Stimulated activated CD4-positive, alpha-beta T cell treated with anti-CD3 and anti-CD28 coated beads, Interleukin-15, amount 100 ng/mL, for 24 hours (primary cell): ENCODE measurements around the gene HOXC9.

Source experiments
- DNase-seq: peaks from one replicate; pipeline ENCODE4 v3.0.0-alpha.2; 2020

The HOXC9 gene

DNA sequence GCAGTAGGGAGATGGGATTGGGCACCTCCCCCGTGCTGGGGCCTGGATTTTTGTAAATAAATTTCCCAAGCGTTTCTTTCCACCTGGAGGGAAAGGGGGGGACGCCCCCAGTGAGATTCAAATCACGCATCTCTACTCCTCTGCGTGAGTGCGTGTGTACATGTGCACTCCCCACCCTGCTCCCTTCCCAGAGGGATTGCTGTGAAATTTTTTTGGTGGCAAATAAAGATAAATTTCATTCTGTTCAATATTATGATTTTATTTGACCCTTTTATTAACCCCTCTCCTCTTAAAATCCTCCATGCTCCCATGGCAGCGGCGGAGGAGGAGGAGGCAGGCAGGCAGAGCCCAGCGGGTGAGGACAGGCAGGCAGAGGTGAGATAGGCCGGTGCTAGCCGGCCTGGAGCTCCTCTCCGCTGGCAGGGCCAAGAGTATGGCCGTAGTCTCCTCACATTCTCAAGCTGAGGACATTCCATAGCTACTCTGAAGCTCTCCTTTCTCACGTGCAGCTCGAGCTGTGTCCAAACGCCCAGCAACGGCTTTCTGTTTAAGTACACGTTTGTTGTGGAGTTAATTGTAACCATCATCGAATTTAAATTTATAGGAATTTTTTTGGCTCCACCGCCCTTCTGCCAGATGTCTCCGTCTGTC, 23.7 kb upstream of the HOXC9 start:
- DNase-seq = no peak

- no peak for DNase-seq
Measured at GRCh38 chr12:53976823-53977595, 23.0 kb upstream of the HOXC9 start.

DNA sequence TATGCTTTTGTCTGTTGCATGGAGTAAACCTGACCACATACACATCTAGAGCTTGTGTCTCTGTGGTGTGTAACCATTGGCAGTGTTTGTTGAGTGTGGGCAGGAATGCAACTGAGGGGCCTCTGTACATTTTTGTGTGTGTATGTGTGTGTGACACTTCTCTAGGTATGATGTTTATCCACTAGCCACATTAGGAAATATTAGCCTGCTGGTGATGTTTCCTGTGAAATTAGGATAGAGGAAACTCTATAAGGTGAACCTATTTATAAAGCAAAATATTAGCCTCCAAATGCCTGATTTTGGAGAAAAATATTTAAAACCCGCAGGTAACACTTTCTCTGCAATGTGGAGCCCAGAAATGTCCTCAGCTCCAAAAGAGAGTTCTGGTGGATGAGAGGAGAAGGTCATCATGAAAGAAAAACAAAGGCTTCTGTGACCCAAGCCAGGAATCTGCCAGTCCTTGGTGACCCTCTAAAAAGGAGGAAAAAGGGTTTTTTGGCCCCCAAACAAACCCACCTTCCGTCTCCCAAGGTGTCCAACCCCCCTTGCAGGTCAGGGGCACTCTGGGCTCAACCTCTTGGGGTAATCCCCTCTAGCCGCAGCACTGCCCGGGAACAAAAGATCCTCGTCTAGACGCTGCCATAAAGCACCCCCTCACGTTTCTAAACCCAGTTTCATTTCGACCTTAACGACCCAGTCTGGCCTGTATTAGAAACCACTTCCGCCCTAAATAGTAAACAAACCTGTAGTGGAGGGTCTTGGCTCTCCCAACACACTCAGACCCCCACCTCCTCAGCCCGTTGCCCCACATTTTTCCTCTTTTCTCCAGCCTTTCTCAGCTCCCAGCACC, 22.1 kb upstream of the HOXC9 start:
- DNase-seq = no peak

DNA sequence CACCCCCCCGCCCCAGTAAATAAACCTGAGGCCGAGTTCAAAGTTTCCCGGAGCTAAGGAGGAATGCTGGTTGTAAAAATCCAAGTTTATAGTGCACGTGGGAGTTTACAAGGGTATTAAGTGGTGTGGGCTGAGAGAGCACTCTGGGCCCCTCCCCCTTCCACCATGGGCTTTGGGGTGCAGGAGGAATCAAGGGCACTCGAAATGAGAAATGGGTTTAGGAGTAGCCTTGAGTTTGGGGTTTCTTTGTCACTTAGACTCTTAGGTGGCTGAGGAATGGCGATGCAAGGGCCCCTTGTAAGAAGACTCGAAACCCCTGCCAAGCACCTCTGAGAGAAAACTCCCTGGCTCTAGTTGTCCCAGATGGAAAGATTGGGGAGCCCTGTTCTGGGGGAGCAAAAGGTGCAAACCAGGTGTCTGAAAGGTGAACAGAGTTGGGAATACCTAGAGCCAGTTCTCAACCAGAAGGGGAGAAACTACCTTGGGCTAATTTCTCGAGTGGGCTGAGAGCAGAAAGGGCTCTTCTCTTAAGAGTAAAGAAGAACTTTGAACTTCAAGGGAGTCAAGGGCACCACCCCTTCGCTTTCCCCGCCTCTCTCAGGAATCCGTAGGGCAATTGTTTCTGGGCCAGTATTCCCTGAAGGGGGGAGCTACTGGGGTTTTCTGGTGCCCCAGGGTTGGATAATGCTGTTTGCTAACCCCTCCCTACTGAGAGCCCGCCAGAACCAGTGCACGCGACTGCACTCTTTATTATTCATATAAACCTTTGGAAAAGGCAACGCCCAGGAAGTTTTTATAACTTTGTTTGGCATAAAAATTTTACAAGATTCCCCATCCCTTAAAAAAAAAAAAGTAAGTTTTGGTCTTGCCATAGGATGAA, 21.2 kb upstream of the HOXC9 start:
- no peak for DNase-seq

- DNase-seq = no peak
Measured at GRCh38 chr12:53980104-53980801, 19.7 kb upstream of the HOXC9 start.

DNA sequence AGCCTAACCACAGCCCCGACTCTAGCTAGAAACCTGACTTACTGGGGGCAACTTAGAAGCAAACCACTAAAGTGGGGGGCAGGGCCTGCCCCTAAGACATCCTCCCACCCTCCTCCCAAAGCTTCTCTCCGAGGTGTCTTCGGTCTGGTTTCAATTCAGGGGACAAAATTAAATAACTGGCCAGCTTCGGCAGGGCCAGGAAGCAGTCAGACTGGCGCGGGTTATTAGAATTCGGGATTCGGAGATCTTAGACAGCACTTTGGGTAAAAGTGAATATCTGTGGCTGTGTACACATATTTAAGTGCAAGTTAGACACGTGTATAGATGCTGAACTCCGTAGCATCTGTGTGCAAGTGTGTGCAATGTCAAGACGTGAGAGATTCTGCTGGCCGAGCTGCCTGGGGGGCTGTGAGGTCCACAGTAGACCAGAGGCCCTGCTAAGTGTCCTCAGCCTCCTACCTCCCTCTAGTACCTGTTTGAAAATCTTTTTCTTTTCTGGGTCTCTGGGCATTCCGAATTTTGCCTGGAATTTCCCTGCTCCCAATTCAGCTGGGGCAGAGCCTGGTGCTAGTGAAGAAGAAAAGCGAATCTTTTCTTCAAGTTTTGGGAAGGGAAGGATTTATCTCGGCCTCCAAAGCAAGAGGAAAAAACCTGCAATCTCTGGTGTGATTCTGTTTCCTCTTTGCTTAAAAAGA, 19.0 kb upstream of the HOXC9 start:
- DNase-seq = no peak

DNA sequence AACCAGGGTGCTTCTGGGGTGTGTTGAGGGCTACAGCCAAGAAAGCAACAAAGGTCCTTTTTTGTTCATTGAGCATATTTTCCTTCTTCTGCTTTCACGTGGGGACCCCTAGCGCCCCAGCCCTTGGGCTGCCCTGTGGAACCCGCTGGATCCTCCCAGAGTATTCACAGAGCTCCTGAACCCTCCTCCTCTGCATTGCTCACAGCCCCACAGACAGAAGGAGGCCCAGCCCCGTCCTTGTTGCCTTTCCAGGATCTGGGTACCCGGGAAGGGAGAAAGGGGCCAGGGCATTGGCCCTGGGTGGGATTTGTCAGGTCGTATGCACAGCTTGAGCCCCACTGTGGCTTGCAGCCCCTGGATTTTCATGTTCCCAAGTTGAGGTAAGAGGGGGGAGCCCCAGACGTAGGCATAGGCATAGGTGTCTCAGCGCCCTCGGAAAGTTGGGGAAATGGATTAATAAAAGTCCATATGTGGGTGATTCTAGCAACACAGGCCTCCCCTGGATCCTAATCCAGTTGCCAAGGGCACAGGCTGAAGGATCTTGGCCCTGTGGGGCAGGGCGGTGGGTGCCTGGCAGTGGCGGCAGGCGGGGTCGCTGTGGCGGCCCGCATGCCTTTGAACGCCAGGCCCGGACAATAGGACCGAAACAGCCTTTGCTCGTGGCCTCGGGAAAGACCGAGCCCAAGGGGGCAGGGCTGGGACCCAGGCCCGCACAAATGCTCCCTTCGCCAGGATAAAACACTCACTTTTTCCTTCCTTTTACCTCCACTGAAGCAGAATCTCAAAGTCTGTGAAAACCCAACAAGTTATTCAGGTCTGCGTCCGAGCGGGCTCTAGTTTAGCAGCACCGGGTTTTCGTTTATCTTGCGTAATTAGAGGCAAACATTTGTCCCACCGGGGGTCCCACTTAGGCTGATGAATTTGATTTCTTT, 18.1 kb upstream of the HOXC9 start:
- DNase-seq = no peak

GRCh38 chr12:53982648-53983567, 17.1 kb upstream of the HOXC9 start:
- DNase-seq = no peak

GRCh38 chr12:53983568-53983949, 16.4 kb upstream of the HOXC9 start:
- DNase-seq = no peak

DNA sequence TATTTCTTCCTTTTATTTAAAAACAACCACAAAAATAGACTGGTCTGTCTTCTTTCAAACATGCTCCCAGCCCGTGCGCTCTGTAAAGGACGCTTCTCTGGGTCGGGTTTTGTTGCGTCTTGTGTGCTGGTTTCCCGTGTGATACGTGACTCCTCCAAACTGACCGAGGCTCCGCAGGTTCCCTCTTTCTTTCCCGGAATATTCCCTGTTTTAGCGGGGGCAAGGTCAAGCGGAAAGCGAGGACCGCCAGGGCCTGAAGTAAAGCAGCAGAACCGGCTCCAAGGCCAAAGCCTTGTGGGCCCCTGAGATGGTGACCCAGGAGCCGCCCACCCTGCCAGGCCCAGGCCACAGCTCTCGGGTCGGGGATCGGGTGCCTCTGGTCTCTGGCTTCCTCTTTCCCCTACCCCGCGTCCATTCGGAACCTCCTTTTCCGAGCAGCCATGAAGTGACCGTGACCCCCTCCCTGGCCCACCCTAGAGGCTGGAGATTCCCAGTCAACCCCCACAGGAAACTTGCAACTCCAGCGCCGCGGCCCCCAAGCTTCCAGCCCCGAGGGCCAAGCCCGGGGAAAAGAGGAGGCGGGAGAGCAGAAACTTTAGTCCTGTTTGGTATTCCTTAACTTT, 15.9 kb upstream of the HOXC9 start:
- DNase-seq = no peak

DNA sequence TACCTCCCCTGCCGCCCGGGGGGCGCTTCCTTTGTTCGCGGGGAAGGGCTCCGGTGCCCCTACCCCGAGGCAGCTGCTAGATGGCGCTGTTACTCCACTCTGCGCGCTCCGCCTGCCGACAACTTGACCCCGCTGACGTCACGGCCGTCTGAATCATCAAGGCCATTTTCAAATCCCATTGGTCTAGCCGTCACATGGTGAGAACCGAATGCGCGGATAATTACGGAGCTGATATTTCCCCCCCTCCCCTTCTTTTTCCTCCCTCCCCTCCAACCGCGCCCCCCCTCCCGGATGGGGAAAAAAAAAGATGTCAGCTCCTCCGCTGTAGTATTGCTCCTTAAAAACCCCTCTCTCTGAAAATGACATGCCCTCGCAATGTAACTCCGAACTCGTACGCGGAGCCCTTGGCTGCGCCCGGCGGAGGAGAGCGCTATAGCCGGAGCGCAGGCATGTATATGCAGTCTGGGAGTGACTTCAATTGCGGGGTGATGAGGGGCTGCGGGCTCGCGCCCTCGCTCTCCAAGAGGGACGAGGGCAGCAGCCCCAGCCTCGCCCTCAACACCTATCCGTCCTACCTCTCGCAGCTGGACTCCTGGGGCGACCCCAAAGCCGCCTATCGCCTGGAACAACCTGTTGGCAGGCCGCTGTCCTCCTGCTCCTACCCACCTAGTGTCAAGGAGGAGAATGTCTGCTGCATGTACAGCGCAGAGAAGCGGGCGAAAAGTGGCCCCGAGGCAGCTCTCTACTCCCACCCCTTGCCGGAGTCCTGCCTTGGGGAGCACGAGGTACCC, 14.9 kb upstream of the HOXC9 start, which contains the start of gene HOXC10:
TSS of gene HOXC10 (plus strand) at position 246 of the 791 bp plus-strand sequence. CDS start at position 360, 114 bp downstream.
- DNase-seq = peak; percentile 94

GRCh38 chr12:53985692-53985993, 14.3 kb upstream of the HOXC9 start:
- no peak for DNase-seq

- DNase-seq = peak; percentile 43
Measured at GRCh38 chr12:53985994-53986685, 13.8 kb upstream of the HOXC9 start.

DNA sequence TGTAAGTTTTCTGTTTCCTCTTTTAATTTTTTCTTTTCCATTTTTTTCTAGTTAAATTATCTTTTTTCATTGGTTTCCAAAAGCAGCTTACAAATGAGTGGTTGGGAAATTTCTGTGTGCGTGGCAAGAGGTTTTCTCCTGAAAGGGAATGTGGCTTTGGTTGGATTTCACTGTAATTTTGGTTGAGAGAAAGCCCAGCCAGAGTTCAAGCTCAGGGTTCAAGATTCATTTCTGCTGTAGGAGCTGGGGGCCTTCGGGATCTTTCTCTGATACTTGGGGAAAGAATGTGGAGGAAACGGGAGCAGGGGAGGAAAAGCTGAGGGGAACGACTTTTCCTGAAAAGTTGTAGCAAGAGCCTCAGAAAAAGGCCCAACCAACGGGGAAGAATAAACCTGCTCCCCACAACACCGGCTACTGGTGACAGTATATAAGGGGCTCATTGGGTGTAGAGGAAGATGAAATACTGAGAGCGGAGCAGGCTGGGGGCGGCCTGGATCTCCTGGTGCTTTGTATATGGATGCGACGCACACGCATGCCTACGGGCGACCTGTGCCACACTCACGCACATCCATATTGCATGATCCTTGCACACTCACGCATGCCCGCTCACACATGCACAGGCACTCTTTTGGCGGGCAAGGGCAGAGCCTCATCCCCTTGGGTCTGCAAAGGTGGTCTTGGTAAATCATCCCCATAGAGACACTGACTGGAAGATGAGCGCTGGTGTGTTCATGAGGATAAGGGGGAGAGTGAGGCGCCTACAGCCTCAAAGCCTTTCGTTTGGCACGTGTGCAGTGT, 13.1 kb upstream of the HOXC9 start:
- DNase-seq = no peak

- DNase-seq = no peak
Measured at GRCh38 chr12:53987787-53988230, 12.2 kb upstream of the HOXC9 start.

DNA sequence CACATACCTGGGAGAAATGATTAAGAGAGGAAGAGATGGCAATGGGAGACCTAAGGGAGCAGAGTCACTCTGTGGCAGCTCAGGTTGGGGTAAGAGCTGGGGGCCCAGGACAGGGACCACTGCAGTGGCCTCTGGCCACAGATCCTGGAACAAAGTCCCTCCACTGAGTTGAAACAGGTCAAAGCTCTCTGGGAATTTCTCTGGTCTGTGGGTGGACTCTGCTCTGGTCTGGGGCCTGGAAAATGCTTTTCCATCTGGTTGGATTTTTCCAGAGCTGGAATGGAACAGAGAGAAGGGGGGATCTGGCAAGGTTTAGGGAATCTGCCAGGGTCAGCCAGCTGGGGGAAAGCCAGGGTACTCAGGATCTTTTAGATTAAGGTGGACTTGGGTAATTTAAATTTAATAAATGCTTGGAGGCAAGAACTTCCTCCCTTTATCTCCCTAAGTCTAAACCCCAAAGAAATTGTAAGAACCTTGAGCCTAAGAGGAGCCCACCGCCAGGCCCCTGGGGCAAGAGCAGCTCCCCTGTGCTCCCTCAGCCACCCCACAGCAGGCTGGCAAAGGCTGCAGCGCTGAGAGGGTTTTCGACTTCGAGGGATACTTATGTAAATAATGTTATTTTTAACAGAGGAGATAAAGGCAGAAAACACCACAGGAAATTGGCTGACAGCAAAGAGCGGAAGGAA, 11.3 kb upstream of the HOXC9 start:
- no peak for DNase-seq
